K562 (cell line): Measurements from ENCODE around the gene THADA. TPM values are rescaled to one million over a fixed set of nuclear protein-coding genes. Genes with fewer than 3 reads are reported as not detected.

Experiments
- ATAC-seq: fragments of 200-7000 bp; cut with Tn5 transposase; 3 replicates; pipeline ENCODE4 v1.9.1; 2020; ENCODE audit warnings: moderate library complexity
- BruUV-seq: library from RNA; stranded (reverse); fragments of 400-500 nt; replicated peaks from 2 replicates; lab custom pipeline; 2021; lab: Mats Ljungman, UMichigan
- CTCF ChIA-PET: fragments of 300-600 bp; formaldehyde crosslinking; extraction: SDS; loops from one replicate; lab custom pipeline; 2021; ENCODE audit warnings: low intra/inter-chr PET ratio; lab: Yijun Ruan, JAX
- POLR2A ChIA-PET: fragments of 300-600, 350-650 bp; sonication (Branson Sonifier 250); formaldehyde crosslinking; extraction: SDS; loops from one replicate; lab custom pipeline; 2021; ENCODE audit warnings: antibody characterized with exemption, inconsistent platforms; lab: Yijun Ruan, JAX
- DNase-seq, 4 experiments: peaks; one replicate each; pipeline versions ENCODE4 v3.0.0 to v3.0.0-alpha.2; 2011 to 2018; ENCODE audit warnings: low spot score in 3 of 4, mixed read lengths in 3 of 4; ENCODE audit errors: extremely low read depth in 1 of 4
- FAIRE-seq: peaks from 2 replicates; lab custom pipeline; 2011; peaks lifted over from hg19 to GRCh38; lab: Jason Lieb, UNC
- H2AFZ ChIP-seq: 2 replicates; pipeline ENCODE4 v1.6.0; 2011; ENCODE audit warnings: low read depth, low read length, control low read depth, inconsistent platforms
- H3K27ac ChIP-seq: fragments of 200-600 bp; 3 replicates; pipeline ENCODE4 v1.8.0; 2011; ENCODE audit warnings: low read depth, mild to moderate bottlenecking, control low read depth, inconsistent platforms, low read length, moderate library complexity, mixed read lengths; ENCODE audit errors: extremely low read depth
- H3K27me3 ChIP-seq, 2 experiments: fragments of 300-600 bp in 1 of 2; 2 replicates in 1 of 2; 3 replicates in 1 of 2; pipeline versions ENCODE4 v1.6.0 to v1.8.0; 2011; ENCODE audit warnings: inconsistent platforms in 2 of 2, low read length in 2 of 2, mild to moderate bottlenecking in 1 of 2, mixed read lengths in 1 of 2, moderate library complexity in 1 of 2; ENCODE audit not compliant: control insufficient read depth in 2 of 2, insufficient read depth in 2 of 2
- H3K36me3 ChIP-seq: fragments of 300-600 bp; 3 replicates; pipeline ENCODE4 v1.8.0; 2011; ENCODE audit warnings: mild to moderate bottlenecking, low read length, inconsistent platforms; ENCODE audit not compliant: control insufficient read depth, insufficient read depth
- H3K4me1 ChIP-seq, 2 experiments: fragments of 200-600 bp in 1 of 2; replicated peaks in 1 of 2; 2 replicates in 1 of 2; 3 replicates in 1 of 2; pipeline versions ENCODE4 v1.5.1 to v1.8.0; 2011; ENCODE audit warnings: inconsistent platforms in 2 of 2, low read length in 2 of 2, mild to moderate bottlenecking in 1 of 2, mixed read lengths in 1 of 2, moderate library complexity in 1 of 2; ENCODE audit not compliant: control insufficient read depth in 2 of 2, insufficient read depth in 2 of 2
- H3K4me2 ChIP-seq: 2 replicates; pipeline ENCODE4 v1.6.1; 2011; ENCODE audit warnings: low read length, control low read depth, inconsistent platforms, mixed read lengths; ENCODE audit not compliant: insufficient read depth
- H3K4me3 ChIP-seq: fragments of 200-600 bp; sonication (generic), shearing (Covaris generic); 2 replicates; pipeline ENCODE4 v1.5.1; 2016; ENCODE audit warnings: control low read depth, inconsistent platforms
- H3K79me2 ChIP-seq: fragments of 200-600 bp; 3 replicates; pipeline ENCODE4 v1.8.0; 2011; ENCODE audit warnings: low read length, inconsistent platforms; ENCODE audit not compliant: control insufficient read depth, insufficient read depth
- H3K9ac ChIP-seq, 2 experiments: 2 replicates each; pipeline versions ENCODE4 v1.6.0 to v1.6.1; 2011; ENCODE audit warnings: low read depth in 2 of 2, low read length in 2 of 2, control low read depth in 1 of 2, inconsistent platforms in 1 of 2, mild to moderate bottlenecking in 1 of 2, mixed read lengths in 1 of 2; ENCODE audit not compliant: insufficient read depth in 1 of 2
- H3K9me1 ChIP-seq: one replicate; pipeline ENCODE4 v1.6.0; 2011; ENCODE audit warnings: inconsistent platforms, mild to moderate bottlenecking, low read length, moderate library complexity; ENCODE audit not compliant: control insufficient read depth, insufficient read depth
- H3K9me3 ChIP-seq: replicated peaks from 2 replicates; pipeline ENCODE4 v1.5.1; 2011; ENCODE audit warnings: low read depth, low read length, inconsistent platforms; ENCODE audit not compliant: control insufficient read depth, insufficient read depth
- H4K20me1 ChIP-seq: replicated peaks from 2 replicates; pipeline ENCODE4 v1.6.1; 2011; ENCODE audit warnings: low read length, inconsistent platforms, mixed read lengths; ENCODE audit not compliant: control insufficient read depth, insufficient read depth
- CCNT2 ChIP-seq: IDR thresholded peaks from 2 replicates; pipeline ENCODE4 v1.6.1; 2011; ENCODE audit warnings: borderline replicate concordance, low read depth, mild to moderate bottlenecking, moderate library complexity, mixed read lengths, low read length; ENCODE audit not compliant: insufficient read length; ENCODE audit errors: extremely low read depth
- CTCF ChIP-seq, 3 experiments: IDR thresholded peaks in 2 of 3; conservative IDR thresholded peaks in 1 of 3; 2 replicates each; pipeline ENCODE4 v1.5.1; 2011 to 2012; ENCODE audit warnings: low read length in 3 of 3, mild to moderate bottlenecking in 3 of 3, control low read depth in 2 of 3, improper control_type of control experiment in 1 of 3, inconsistent platforms in 1 of 3, low read depth in 1 of 3, mixed read lengths in 1 of 3, moderate library complexity in 1 of 3; ENCODE audit not compliant: insufficient read depth in 2 of 3
- HNRNPLL ChIP-seq: fragments of 200-400 bp; formaldehyde crosslinking; IDR thresholded peaks from 2 replicates; pipeline ENCODE4 v1.6.1; 2017; ENCODE audit warnings: low read length, low read depth, mild to moderate bottlenecking; ENCODE audit not compliant: poor library complexity, severe bottlenecking
- KDM1A ChIP-seq, 2 experiments: fragments of 450-650 bp; IDR thresholded peaks; 2 replicates each; pipeline ENCODE4 v1.6.1; 2016; ENCODE audit warnings: mild to moderate bottlenecking in 2 of 2
- MYC ChIP-seq, 2 experiments: fragments of 250-450 bp in 1 of 2; sonication (Bioruptor Pico) in 1 of 2; IDR thresholded peaks; 2 replicates each; pipeline versions ENCODE4 v1.5.1 to v1.6.1; 2012 to 2021; ENCODE audit warnings: low read depth in 2 of 2, borderline replicate concordance in 1 of 2, improper control_type of control experiment in 1 of 2, low read length in 1 of 2, mild to moderate bottlenecking in 1 of 2, moderate library complexity in 1 of 2
- NR4A1 ChIP-seq, 2 experiments: fragments of 250-450 bp in 1 of 2; fragments of 450-650 bp in 1 of 2; sonication (Bioruptor Pico) in 1 of 2; IDR thresholded peaks; 2 replicates each; pipeline versions ENCODE4 v1.4.0 to v1.6.1; 2016 to 2020; ENCODE audit warnings: mild to moderate bottlenecking in 2 of 2, missing compliant biosample characterization in 1 of 2, missing genetic modification characterization in 1 of 2, moderate library complexity in 1 of 2
- RB1 ChIP-seq: fragments of 450-650 bp; IDR thresholded peaks from 2 replicates; pipeline ENCODE4 v1.6.1; 2017; ENCODE audit warnings: low read depth, mild to moderate bottlenecking
- ZNF76 ChIP-seq: fragments of 250-450 bp; sonication (Bioruptor Pico); IDR thresholded peaks from 2 replicates; pipeline ENCODE4 v1.4.0; 2020; ENCODE audit warnings: mild to moderate bottlenecking, moderate library complexity, borderline replicate concordance
- WGBS: fragments of 100-300 bp; shearing (Covaris generic); methylation state at CpG from one replicate; pipeline ENCODE4 v1.1.6; 2016; ENCODE audit warnings: low coverage, mixed read lengths; ENCODE audit not compliant: insufficient coverage; ENCODE audit errors: missing lambda C conversion rate; 5-methylcytosine and 5-hydroxymethylcytosine counted together
- in situ Hi-C: fragments of 300-500 bp; cut with MboI; formaldehyde crosslinking; loops from 4 replicates; pipeline ENCODE4 v1.15.0; 2018; ENCODE audit warnings: inconsistent platforms, mixed read lengths
- intact Hi-C: fragments of 100-400 bp; cut with micrococcal nuclease; formaldehyde crosslinking; loops from 2 replicates; pipeline ENCODE4 v1.14.2; 2022
- polyA plus RNA-seq, 8 experiments: library from polyadenylated mRNA; depleted of rRNA in 4 of 8; stranded (reverse) in 5 of 8; unstranded in 3 of 8; fragments of >200 nt; fragmentation: Nextera tagmentation in 2 of 8; fragmentation: Illumina TruSeq in 1 of 8; extraction: Ambion mirVana in 2 of 8; extraction: Trizol in 1 of 8; gene quantifications; 2 replicates each; pipeline versions ENCODE4 v1.2.1 to v1.2.3, GENCODE V29; 2011 to 2014; ENCODE audit warnings: inconsistent platforms in 1 of 8, missing spikeins in 1 of 8
- total RNA-seq, 7 experiments: library from RNA; depleted of rRNA in 6 of 7; stranded (reverse); fragments of >200 nt in 6 of 7; fragmentation: Illumina TruSeq in 2 of 7; extraction: Trizol in 2 of 7; gene quantifications; 2 replicates each; pipeline versions ENCODE4 v1.2.1 to v1.2.3, GENCODE V29; 2011 to 2021; ENCODE audit warnings: low replicate concordance in 1 of 7

Gene THADA
- total and polyA plus RNA-seq, 9 of the 15 experiments (the other 6 are each of a cell fraction or from before 2014, with no cell fraction given): 17.8 to 34.7 (median 31.9) TPM

- Histone ChIP-seq H3K4me2 (no peak overlapping the region), H3K36me3 (no peaks in the 10 kb centered on the region)
- 65% methylated on average over 6 of the region's 6 CpGs for WGBS
Observed at GRCh38 chr2:43215673-43216255, 380.1 kb downstream of the THADA start.

GRCh38 chr2:43214253-43214652 is 381.6 kb downstream of the THADA start:
- no peak overlapping the region for H2AFZ ChIP-seq
- peaks cover 6% of the 10 kb centered on the region for H3K79me2 ChIP-seq
- H3K27me3 ChIP-seq: no peaks in the 10 kb centered on the region
- no peaks in the 10 kb centered on the region for H3K9me3 ChIP-seq
- H4K20me1 ChIP-seq: no peaks in the 10 kb centered on the region
- TF ChIP-seq CTCF (IDR thresholded peaks at IDR 0.05 in 2 of 3, conservative IDR thresholded peaks at IDR 0.05 in 1 of 3; ENCODE audit: insufficient read depth in 2 of 3, low read depth in 1 of 3, low read length in 3 of 3) (0 out of 6 replicates have a peak, but pooled peaks of 1 of the 3 experiments have one; percentile 1), KDM1A (IDR thresholded peaks at IDR 0.05) (0 out of 4 replicates have a peak, but pooled peaks of 1 of the 2 experiments have one; percentile 26), ZNF76 (no peak)
- DNase-seq (no peak), FAIRE-seq (no peak), ATAC-seq (no peak)
- H3K9me1 ChIP-seq: no peaks in the 10 kb centered on the region
- 74% methylated on average over 4 of the region's 5 CpGs for WGBS
- intact Hi-C loops: no loop called here
- H3K36me3 ChIP-seq: no peaks in the 10 kb centered on the region
- in situ Hi-C loops: no loop called here
- CTCF ChIA-PET: no interaction called here
- peaks cover 44 to 48% of the 10 kb centered on the region in 2 experiments for H3K4me1 ChIP-seq
- H3K9ac ChIP-seq: no peak overlapping the region
- POLR2A ChIA-PET: interaction anchor here (1.3 kb wide), 1 partner anchor 59 kb away, joined by 5 read pairs; no protein-coding TSS in a partner anchor
- H3K27ac ChIP-seq: no peak overlapping the region
- BruUV-seq: no TSS peak
- H3K4me3 ChIP-seq: no peak overlapping the region
- no peak overlapping the region for H3K4me2 ChIP-seq

More at GRCh38 chr2:43215673-43216255, 380.1 kb downstream of the THADA start:
- BruUV-seq: no TSS peak
- Histone ChIP-seq H3K27ac (no peak overlapping the region), H3K4me1 (peaks cover 36 to 48% of the 10 kb centered on the region in 2 experiments), H3K9me3 (no peaks in the 10 kb centered on the region), H3K27me3 (no peaks in the 10 kb centered on the region), H4K20me1 (no peaks in the 10 kb centered on the region), H3K4me3 (no peak overlapping the region), H2AFZ (no peak overlapping the region), H3K9ac (no peak overlapping the region), H3K9me1 (no peaks in the 10 kb centered on the region), H3K79me2 (peaks cover 17% of the 10 kb centered on the region)
- CTCF ChIA-PET: no interaction called here
- FAIRE-seq (no peak), ATAC-seq (no peak), DNase-seq (no peak)
- POLR2A ChIA-PET: interaction anchor here (1.2 kb wide), 1 partner anchor 10 kb away, joined by 4 read pairs; no protein-coding TSS in a partner anchor
- intact Hi-C loops (no loop called here), in situ Hi-C loops (no loop called here)
- TF ChIP-seq NR4A1 (CRISPR knock-in tag; IDR thresholded peaks at IDR 0.05) (no peak), NR4A1 (tag; IDR thresholded peaks at IDR 0.05) (no peak), CCNT2 (no peak), RB1 (no peak), HNRNPLL (no peak), MYC (IDR thresholded peaks at IDR 0.05; ENCODE audit: low read depth, low read length) (no peak), MYC (CRISPR knock-in tag; IDR thresholded peaks at IDR 0.05; ENCODE audit: borderline replicate concordance, low read depth) (no peak)
